Suprapubic skin (tissue), 4 donors: ENCODE measurements around the gene OGG1. TPM values are rescaled to one million over a fixed set of nuclear protein-coding genes. Genes with fewer than 3 reads are reported as not detected.

Experiments
- DNase-seq, 2 donors: peaks; one replicate each; pipeline ENCODE4 v3.0.0-alpha.2; 2019; ENCODE audit warnings: low spot score in 2 of 2
- H3K27ac ChIP-seq: fragments of 200-600 bp; sonication (generic); one replicate; pipeline ENCODE4 v1.5.1; 2019
- H3K27me3 ChIP-seq: fragments of 200-600 bp; sonication (generic); one replicate; pipeline ENCODE4 v1.5.1; 2019
- H3K36me3 ChIP-seq: fragments of 200-600 bp; sonication (generic); one replicate; pipeline ENCODE4 v1.5.1; 2019
- H3K4me1 ChIP-seq: fragments of 200-600 bp; sonication (generic); one replicate; pipeline ENCODE4 v1.5.1; 2019
- H3K4me3 ChIP-seq: fragments of 200-600 bp; sonication (generic); one replicate; pipeline ENCODE4 v1.5.1; 2019; ENCODE audit warnings: mild to moderate bottlenecking
- H3K9me3 ChIP-seq: fragments of 200-600 bp; sonication (generic); one replicate; pipeline ENCODE4 v1.5.1; 2019
- EP300 ChIP-seq: sonication (generic); formaldehyde crosslinking; IDR thresholded peaks from one replicate; pipeline ENCODE4 v1.6.1; 2017; ENCODE audit warnings: antibody characterized with exemption
- POLR2A ChIP-seq, 2 donors: fragments of 450-650 bp; IDR thresholded peaks; one replicate each; pipeline ENCODE4 v1.6.1; 2017; ENCODE audit warnings: antibody characterized with exemption in 2 of 2, mild to moderate bottlenecking in 2 of 2, moderate library complexity in 2 of 2
- POLR2AphosphoS5 ChIP-seq, 3 donors: sonication (generic); formaldehyde crosslinking; IDR thresholded peaks; one replicate each; pipeline ENCODE4 v1.6.1; 2017; ENCODE audit warnings: antibody characterized with exemption in 3 of 3
- WGBS: methylation state at CpG from one replicate; pipeline ENCODE4 v1.1.5; 2018; 5-methylcytosine and 5-hydroxymethylcytosine counted together
- total RNA-seq, 4 donors: library from RNA; depleted of rRNA; stranded (reverse); fragments of >200 nt; gene quantifications; one replicate each; pipeline ENCODE4 v1.1.0, GENCODE V29; 2016
- TF ChIP-seq, protein P1 (sequence below), 2 donors: fragments of 200-600 bp in 1 of 2; fragments of 450-650 bp in 1 of 2; sonication (generic) in 1 of 2; IDR thresholded peaks; one replicate each; pipeline ENCODE4 v1.5.1; 2016 to 2019; ENCODE audit warnings: antibody characterized with exemption in 2 of 2, mild to moderate bottlenecking in 1 of 2, moderate library complexity in 1 of 2

The OGG1 gene
- total RNA-seq, 4 donors from 2014 or later, result 15.7 to 29.6 (median 25.5) TPM

GRCh38 chr3:9797196-9797945, 47.6 kb downstream of the OGG1 start:
- Histone ChIP-seq H3K4me1 (peaks cover 23% of the 10 kb centered on the region), H3K27me3 (no peaks in the 10 kb centered on the region), H3K9me3 (no peaks in the 10 kb centered on the region), H3K27ac (no peak overlapping the region), H3K36me3 (peaks cover 52% of the 10 kb centered on the region), H3K4me3 (no peak overlapping the region)
- whole genome bisulfite sequencing, result 93% methylated on average over 12 of the region's 12 CpGs
- DNase-seq, result no peak
- TF ChIP-seq POLR2AphosphoS5 (IDR thresholded peaks at IDR 0.05), result no peak

- no peak overlapping the region for H3K4me3 ChIP-seq
- H3K27me3 ChIP-seq, result no peaks in the 10 kb centered on the region
- peaks cover 82% of the 10 kb centered on the region for H3K36me3 ChIP-seq
- 87% methylated on average over 5 of the region's 5 CpGs for WGBS
- H3K4me1 ChIP-seq, result peaks cover 2% of the 10 kb centered on the region
- H3K9me3 ChIP-seq, result no peaks in the 10 kb centered on the region
- H3K27ac ChIP-seq, result no peak overlapping the region
- TF ChIP-seq POLR2A (IDR thresholded peaks at IDR 0.05), result no peak
- TF ChIP-seq, protein P1, sequence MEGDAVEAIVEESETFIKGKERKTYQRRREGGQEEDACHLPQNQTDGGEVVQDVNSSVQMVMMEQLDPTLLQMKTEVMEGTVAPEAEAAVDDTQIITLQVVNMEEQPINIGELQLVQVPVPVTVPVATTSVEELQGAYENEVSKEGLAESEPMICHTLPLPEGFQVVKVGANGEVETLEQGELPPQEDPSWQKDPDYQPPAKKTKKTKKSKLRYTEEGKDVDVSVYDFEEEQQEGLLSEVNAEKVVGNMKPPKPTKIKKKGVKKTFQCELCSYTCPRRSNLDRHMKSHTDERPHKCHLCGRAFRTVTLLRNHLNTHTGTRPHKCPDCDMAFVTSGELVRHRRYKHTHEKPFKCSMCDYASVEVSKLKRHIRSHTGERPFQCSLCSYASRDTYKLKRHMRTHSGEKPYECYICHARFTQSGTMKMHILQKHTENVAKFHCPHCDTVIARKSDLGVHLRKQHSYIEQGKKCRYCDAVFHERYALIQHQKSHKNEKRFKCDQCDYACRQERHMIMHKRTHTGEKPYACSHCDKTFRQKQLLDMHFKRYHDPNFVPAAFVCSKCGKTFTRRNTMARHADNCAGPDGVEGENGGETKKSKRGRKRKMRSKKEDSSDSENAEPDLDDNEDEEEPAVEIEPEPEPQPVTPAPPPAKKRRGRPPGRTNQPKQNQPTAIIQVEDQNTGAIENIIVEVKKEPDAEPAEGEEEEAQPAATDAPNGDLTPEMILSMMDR (IDR thresholded peaks at IDR 0.05), result peak in 1 of 2 donors; percentile 14
- DNase-seq, result no peak
Observed at GRCh38 chr3:9800529-9800928, 50.8 kb downstream of the OGG1 start.

GRCh38 chr3:9803494-9803893, 53.7 kb downstream of the OGG1 start:
- TF ChIP-seq EP300 (no peak), POLR2AphosphoS5 (IDR thresholded peaks at IDR 0.05) (no peak), POLR2A (IDR thresholded peaks at IDR 0.05) (no peak)
- TF ChIP-seq, protein P1 (IDR thresholded peaks at IDR 0.05), result no peak

DNA sequence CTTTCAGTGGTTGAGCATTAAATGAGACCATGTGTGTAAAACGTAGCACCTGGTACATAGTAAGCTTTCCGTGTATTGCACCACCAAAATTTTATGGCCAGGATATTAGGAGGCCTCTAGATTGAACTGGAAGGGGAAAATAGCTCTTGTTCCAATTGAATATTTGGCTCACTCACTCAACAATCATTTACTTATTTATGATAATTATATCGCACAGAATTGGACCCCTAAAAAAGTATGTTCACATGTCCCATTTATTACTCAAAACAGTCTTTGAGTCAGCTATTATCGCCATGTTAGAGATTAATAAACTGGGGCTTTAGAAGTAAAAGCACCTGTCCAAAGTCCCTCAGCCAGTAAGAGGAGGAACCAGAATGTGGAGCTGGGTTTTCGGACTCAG, 55.2 kb downstream of the OGG1 start:
- Histone ChIP-seq H3K9me3 (no peaks in the 10 kb centered on the region), H3K4me1 (peaks cover 10% of the 10 kb centered on the region), H3K27me3 (no peaks in the 10 kb centered on the region), H3K36me3 (peaks cover 70% of the 10 kb centered on the region), H3K27ac (no peak overlapping the region), H3K4me3 (no peak overlapping the region)
- WGBS, result 86% methylated on average over 5 of the region's 5 CpGs
- TF ChIP-seq POLR2AphosphoS5 (IDR thresholded peaks at IDR 0.05) (no peak), POLR2A (IDR thresholded peaks at IDR 0.05) (no peak), EP300 (no peak)
- TF ChIP-seq, protein P1 (IDR thresholded peaks at IDR 0.05), result no peak
- DNase-seq, result no peak

More at GRCh38 chr3:9803494-9803893, 53.7 kb downstream of the OGG1 start:
- Histone ChIP-seq H3K4me1 (no peaks in the 10 kb centered on the region), H3K4me3 (no peak overlapping the region), H3K27me3 (no peaks in the 10 kb centered on the region), H3K36me3 (peaks cover 86% of the 10 kb centered on the region), H3K9me3 (no peaks in the 10 kb centered on the region), H3K27ac (no peak overlapping the region)
- WGBS, result 76% methylated on average over 1 of the region's 1 CpG
- no peak for DNase-seq

GRCh38 chr3:9806137-9806536, 56.4 kb downstream of the OGG1 start:
- H3K27ac ChIP-seq, result no peak overlapping the region
- no peaks in the 10 kb centered on the region for H3K9me3 ChIP-seq
- DNase-seq, result no peak
- 87% methylated on average over 12 of the region's 12 CpGs for WGBS
- no peaks in the 10 kb centered on the region for H3K27me3 ChIP-seq
- peaks cover 59% of the 10 kb centered on the region for H3K36me3 ChIP-seq
- no peak for TF ChIP-seq EP300
- TF ChIP-seq, protein P1 (IDR thresholded peaks at IDR 0.05), result no peak
- H3K4me3 ChIP-seq, result no peak overlapping the region
- H3K4me1 ChIP-seq, result peaks cover 19% of the 10 kb centered on the region

Other genes starting within 250 kb of the OGG1 start
- gene LHFPL4, start 196.1 kb upstream of the OGG1 start, total RNA-seq, result under 1 TPM in 1 of 4 donors, not detected in 3; 0.19 TPM
- gene MTMR14, start 100.4 kb upstream of the OGG1 start, total RNA-seq, result 10 to 100 TPM; 27.9 to 45.3 (median 32.7) TPM
- gene CPNE9, start 46.1 kb upstream of the OGG1 start, total RNA-seq, result 1 to 10 TPM in 2 of 4 donors, under 1 TPM in 2; 0.49 to 3.4 (median 2.1) TPM
- gene BRPF1, start 18.2 kb upstream of the OGG1 start, total RNA-seq, result 10 to 100 TPM; 24.6 to 35.6 (median 29.4) TPM
- 10 to 100 TPM in 1 of 4 donors, 1 to 10 TPM in 3; 3.3 to 13.0 (median 5.2) TPM for gene CAMK1, start 20.0 kb downstream of the OGG1 start, total RNA-seq
- 10 to 100 TPM; 27.6 to 45.0 (median 38.8) TPM for gene TADA3, start 42.5 kb downstream of the OGG1 start, total RNA-seq
- 100 to 1,000 TPM; 107 to 132 (median 124) TPM for gene ARPC4, start 43.1 kb downstream of the OGG1 start, total RNA-seq
- 100 to 1,000 TPM in 2 of 4 donors, 10 to 100 TPM in 2; 42.4 to 286 (median 83.3) TPM for gene TTLL3, start 60.3 kb downstream of the OGG1 start, total RNA-seq
- gene RPUSD3, start 94.1 kb downstream of the OGG1 start, total RNA-seq, result 10 to 100 TPM; 34.8 to 46.5 (median 42.1) TPM
- 10 to 100 TPM; 12.5 to 34.7 (median 26.1) TPM for gene CIDEC, start 130.3 kb downstream of the OGG1 start, total RNA-seq
- gene JAGN1, start 140.7 kb downstream of the OGG1 start, total RNA-seq, result 10 to 100 TPM; 29.5 to 71.3 (median 49.8) TPM
- 100 to 1,000 TPM in 1 of 4 donors, 10 to 100 TPM in 3; 49.2 to 116 (median 77.8) TPM for gene IL17RE, start 152.9 kb downstream of the OGG1 start, total RNA-seq
- 100 to 1,000 TPM in 3 of 4 donors, 10 to 100 TPM in 1; 92.5 to 185 (median 137) TPM for gene IL17RC, start 167.1 kb downstream of the OGG1 start, total RNA-seq
- 10 to 100 TPM; 18.9 to 46.7 (median 26.0) TPM for gene CRELD1, start 183.9 kb downstream of the OGG1 start, total RNA-seq
- gene PRRT3, start 202.5 kb downstream of the OGG1 start, total RNA-seq, result 1 to 10 TPM; 2.5 to 6.1 (median 3.0) TPM
- gene EMC3, start 236.9 kb downstream of the OGG1 start, total RNA-seq, result 10 to 100 TPM; 41.8 to 82.1 (median 77.5) TPM